HG03196 (cell line): ENCODE measurements around the gene RASA3.
"Not testable (repeated sequence)": the region's sequence is repeated elsewhere in the genome, so short reads cannot be mapped to it uniquely, and the experiment has no call there.

ENCODE experiments used
- ATAC-seq: cut with Tn5 transposase; IDR thresholded peaks from one replicate; pipeline ENCODE4 v1.9.1; 2021; ENCODE audit not compliant: unreplicated experiment

The RASA3 gene

DNA sequence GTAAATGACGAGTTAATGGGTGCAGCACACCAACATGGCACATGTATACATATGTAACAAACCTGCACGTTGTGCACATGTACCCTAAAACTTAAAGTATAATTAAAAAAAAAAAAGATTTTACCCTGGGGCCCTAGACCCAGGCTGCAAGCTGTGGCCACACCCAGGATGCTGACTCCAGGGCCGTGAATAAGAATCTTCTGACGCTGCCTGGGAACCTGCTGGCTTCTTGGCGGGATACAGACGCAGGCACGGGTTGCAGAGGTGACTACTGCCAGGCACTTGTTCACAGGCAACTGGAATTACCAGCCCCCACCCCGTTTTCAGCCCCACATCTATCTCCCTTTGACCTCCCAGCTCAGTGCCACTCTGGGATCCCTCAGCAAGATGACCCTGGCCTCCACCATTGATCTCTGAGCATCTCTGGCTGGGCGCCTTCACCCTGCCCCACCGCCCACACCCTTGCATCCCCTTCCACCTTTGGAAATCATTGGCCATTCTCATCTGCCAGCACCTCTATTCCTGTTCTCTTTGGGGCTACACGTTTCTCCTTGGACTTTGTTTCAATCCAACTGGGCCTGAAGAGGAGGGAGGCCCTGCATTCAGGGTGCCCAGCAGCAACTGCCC lies 25.6 kb upstream of the RASA3 start:
- ATAC-seq = no peak

DNA sequence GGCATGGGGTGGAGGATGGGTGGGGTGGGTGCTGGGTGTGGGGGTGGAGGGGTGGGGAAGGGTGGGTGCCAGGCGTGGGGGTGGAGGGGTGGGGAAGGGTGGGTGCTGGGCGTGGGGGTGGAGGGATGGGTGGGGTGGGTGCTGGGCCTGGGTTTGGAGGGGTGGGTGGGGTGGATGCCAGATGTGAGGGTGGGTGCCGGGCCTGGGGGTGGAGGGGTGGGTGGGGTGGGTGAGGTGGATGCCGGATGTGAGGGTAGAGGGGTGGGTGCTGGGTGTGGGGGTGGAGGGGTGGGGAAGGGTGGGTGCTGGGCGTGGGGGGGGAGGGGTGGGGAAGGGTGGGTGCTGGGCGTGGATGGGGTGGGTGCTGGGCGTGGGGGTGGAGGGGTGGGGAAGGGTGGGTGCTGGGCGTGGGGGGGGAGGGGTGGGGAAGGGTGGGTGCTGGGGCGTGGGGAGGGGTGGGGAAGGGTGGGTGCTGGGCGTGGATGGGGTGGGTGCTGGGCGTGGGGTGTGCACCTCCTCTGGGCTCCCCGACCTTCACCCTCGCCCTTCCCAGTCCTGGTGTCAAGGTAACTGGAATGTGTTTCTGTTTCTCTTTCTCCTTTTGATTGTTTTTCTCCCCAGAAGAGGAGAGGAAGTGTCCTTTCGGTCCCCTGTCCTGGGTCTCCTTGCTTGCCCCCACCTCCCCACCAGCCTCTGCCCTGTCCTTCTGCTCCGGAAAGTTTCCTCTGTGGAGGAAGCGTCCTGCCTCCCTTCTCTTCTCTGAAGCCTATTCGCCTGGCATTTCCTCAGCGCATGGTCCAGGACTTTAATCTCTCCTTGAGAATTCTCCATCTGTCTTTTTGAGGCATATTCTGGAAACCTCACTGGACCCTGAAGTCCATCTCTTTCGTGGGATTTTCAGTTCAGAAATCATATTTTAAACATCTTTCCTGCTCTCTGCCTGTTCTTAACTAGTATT lies 23.8 kb upstream of the RASA3 start:
- ATAC-seq = no peak

DNA sequence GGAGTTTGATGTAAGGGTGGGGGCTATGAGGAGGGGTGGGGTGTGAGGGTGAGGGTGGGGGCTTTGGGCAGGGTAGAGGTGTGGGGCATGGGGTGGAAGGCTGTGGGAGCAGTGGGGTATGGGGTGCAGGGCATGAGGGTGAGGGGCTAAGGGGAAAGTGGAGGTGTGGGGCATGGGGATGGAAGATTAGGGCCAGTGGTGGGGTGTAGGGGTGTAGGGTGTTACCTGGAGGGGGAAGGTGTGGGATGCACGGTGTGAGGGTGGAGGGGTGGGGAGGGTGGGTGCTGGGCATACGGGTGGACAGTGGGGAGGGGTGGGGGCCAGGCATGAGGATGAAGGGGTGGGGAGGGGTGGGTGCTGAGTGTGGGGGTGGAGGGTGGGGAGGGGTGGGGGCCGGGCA lies 22.9 kb upstream of the RASA3 start:
- ATAC-seq = no peak

DNA sequence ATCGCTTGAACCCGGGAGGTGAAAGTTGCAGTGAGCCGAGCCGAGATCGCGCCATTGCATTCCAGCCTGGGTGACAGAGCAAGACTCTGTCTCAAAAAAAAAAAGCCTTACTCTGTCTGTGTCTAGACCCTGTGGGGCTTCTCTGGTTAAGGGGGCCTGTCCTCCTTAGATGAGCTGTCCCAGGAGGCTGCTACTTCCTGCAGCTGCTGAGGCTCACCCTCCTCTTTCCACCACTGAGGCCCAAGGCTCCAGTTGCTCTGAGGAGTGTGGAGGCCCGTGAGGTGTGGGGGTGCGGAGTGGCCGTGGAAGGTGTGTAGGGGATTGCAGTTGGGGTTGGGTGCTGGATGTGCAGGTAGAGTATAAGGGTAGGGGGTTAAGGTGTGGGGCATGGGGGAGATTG lies 22.1 kb upstream of the RASA3 start:
- no peak for ATAC-seq

DNA sequence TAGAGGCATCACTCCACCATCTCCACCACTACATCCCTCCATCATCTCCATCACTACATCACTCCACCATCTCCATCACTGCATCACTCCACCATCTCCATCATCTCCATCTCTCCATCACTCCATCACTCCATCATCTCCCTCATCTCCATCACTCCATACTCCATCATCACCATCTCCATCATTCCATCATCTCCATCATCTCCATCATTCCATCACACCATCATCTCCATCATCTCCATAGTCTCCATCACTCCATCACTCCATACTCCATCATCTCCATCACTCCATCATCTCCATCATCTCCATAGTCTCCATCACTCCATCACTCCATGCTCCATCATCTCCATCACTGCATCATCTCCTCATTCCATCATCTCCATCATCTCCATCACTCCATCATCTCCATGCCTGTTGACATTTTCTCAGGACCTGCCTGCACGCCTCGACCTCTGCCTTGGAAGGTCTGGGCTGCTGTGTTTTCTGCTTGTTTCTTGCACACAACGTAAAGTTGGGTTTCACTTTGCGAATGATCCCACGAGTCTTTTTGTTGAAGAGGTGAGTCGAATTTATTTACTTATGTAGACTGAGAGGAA lies 21.2 kb upstream of the RASA3 start:
- ATAC-seq = no peak

DNA sequence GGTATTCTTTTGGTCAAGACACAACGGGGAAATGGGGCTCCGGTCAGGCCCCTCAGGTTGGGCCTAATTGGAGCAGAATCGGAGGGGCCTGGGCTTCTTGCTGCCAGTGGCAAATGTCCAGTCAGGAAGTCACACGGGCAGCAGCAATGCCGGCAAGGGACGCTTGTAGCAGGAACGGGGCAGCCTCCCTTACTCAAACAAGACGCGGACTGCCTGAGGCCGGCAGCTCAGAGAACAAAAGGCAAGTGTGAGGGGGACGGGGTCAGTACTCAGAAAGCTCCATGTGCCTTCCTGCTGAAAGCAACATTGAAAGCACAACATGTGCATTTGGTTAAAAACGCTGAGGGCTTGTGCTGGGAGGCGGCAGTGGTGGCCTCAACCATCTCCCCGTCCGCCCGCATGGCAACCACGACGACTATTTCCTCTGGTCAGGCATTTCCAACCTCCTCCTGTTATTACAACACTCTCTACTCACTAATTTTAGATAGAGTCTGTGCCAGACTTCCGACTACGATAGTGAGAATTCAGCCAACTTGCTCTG lies 20.5 kb upstream of the RASA3 start:
- no peak for ATAC-seq

DNA sequence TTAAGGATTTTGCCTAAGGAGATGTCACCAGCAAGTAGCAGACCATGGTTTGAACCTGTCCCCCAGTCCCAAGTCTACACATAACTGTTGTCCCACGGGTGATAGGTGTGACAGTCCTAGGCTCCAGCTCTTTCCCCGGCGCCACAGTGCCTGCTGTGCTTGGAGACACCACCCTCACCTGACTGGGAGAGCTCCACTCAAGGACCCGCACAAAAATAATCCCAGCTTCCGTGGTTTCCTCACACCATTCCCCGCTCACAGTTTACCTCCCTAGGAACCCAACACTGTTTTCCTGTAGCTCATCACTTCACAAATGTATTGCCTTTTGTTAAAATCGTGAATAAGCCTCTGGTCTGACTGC lies 19.8 kb upstream of the RASA3 start:
- ATAC-seq = no peak

DNA sequence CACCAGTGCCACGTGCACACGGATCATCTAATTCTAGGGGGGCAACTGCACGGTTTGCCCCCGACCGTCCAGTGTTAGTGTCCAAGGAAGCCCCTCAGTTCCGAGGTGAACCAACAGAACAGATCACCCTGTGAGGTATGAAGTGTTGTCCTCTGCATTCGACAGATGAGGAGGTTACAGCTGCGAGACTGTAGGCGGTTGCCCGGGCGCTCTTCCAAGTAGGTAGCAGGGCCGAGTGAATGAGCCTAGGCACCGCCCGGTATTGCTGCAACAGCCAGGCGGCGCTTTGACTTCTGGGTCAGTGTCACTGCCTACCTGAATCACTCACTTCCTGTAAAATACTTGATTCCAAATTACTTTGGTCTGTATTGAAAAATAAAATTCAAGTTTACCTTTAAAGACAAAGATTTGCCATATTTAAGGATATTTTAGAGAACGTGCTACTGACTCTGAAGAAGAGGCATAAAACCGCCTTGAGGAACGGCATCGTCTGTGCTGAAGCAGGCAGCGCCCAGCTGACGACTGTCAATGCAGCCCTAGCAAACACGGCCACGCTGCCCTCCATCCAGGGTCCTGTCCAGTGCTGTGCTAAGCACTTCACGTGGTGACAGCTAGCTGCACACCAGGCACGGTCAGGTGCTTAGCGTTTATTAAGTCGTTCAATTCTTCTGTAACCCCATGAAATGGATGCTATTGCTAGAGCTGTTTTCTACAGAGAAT lies 19.3 kb upstream of the RASA3 start:
- ATAC-seq = no peak

DNA sequence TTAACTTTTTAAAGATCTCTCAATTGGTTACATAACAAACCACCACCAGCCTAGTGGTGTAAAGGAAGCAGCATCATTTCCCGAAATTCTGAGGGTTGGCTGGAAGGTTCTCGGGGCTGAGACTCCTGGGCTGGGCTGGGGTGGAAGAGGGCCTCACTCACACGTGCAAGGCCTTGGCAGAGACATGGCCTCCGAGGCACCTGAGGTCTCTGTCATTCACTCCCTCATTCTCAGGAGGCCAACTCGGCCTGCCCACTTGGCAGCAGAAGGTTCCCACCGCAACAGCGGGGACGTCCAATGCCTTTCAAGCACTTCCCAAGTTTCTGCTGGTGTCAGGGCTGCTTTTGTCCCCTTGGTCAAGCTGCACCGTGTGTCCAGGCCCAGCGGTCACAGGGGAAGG lies 18.6 kb upstream of the RASA3 start:
- ATAC-seq = no peak

DNA sequence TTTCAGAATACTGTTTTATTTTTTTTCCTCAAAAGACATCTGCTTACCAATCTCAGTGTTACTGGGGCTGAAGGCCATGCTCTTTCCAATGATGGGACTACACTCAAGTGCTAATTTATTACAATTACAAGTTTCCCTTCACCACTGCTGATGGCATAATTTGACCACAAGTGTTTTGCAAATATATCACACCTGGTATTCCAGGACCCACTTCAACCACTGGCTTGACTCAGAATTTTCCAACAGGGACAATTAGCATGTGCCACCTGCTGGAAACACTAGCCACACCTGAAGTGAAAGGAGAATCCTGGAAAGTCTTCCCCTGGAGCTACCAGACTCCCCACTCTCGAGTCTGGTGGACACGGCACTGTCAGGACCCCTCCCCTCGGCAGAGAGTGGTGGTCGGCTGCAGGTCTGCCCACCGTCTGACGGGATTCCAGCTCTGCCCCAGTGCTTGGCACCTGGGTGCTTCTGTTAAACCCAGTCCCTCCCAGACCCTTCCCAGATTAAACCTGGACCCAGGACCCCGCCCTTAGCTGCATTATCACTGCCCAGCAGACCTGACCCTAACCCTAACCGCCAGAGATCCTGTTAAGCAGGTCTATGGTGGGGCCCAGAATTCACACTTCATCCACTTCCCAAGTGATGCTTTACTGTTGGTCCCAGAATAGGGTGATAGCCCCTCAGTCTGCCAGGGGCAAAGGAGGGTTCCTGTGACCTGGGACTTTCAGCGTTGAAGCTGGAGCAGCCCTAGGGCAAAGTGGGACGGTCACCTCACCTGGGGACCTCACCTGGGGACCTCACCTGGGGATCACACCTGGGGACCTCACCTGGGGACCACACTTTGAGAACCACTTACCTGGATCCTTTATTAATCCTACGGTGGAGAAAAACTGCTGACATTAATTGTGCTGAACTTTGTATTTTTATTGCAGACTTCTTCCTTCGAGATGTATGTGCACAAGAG lies 17.6 kb upstream of the RASA3 start:
- no peak for ATAC-seq

DNA sequence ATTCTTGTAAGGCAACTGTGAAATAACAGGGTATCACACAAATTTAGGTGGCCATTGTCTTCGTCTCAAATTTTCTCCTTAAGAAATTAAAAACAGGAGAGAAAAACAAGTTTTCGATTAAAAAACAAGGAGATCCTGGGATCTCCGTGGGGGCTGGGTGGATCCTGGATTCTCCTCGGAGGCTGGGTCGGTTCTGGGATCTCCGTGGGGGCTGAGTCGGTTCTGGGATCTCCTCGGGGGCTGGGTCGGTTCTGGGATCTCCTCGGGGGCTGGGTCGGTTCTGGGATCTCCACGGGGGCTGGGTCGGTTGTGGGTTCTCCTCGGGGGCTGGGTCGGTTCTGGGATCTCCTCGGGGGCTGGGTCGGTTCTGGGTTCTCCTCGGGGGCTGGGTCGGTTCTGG lies 16.5 kb upstream of the RASA3 start:
- not testable (repeated sequence) for ATAC-seq

DNA sequence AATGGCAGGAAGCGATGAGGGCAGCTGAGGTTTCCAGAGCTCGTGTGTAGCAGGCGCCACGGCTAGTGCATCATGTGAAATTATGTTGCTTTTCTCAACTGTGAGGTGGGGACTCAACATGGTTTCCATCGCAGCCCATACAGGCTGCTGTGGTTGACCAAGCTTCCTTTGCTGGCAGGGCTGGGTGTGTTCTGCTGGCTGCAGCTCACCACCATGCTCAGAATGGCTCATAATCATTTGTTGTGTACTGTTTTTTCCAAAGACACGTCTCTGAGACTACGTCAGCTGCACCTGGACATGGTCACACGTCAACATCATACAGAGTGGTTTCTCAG lies 16.1 kb upstream of the RASA3 start:
- peak; percentile 68 for ATAC-seq

DNA sequence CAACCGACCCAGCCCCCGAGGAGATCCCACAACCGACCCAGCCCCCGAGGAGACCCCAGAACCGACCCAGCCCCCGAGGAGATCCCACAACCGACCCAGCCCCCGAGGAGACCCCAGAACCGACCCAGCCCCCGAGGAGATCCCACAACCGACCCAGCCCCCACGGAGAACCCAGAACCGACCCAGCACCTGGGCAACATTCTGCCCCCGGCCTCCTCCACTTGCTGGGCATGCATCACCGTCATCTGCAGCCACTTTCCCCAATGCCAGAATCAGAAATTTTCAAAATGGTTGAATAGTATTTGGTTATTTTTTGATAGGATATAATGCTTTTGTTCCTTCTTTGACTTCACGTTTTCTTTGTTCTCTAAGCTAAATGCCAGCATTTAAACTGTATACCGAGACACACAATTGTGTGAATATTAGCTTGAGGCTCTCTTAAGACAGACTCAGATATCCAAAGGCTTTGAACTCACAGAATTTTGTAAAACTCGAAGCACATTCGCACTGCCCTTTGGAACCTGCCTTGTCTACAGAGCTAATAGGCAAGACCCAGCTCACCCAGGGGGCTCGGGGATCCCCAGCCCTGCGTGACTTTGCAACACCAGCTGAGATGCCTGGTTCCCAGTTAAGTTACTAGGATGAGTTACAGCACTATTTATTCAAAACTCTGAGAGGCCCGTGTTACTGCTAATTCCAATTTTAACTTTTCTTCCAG lies 15.5 kb upstream of the RASA3 start:
- ATAC-seq = peak; percentile 8

DNA sequence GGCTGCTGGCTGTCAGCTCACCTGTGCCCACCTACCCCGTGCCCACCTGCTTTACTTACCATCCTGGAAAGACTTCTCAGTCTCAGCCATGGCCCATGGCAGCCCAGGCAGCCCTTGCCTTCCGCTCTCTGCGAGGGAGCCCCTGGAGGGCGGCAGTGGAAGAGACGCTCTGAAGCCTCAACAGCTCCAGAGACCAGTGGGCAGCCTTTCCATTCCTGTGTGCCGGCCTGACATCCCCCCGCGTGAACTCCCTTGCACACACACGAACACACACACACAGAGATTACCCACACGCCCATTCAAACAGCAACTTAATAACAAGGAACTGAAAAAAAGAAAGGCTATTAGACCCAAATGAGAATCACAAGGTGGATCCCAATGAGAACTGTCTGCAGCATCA lies 14.2 kb upstream of the RASA3 start:
- no peak for ATAC-seq

DNA sequence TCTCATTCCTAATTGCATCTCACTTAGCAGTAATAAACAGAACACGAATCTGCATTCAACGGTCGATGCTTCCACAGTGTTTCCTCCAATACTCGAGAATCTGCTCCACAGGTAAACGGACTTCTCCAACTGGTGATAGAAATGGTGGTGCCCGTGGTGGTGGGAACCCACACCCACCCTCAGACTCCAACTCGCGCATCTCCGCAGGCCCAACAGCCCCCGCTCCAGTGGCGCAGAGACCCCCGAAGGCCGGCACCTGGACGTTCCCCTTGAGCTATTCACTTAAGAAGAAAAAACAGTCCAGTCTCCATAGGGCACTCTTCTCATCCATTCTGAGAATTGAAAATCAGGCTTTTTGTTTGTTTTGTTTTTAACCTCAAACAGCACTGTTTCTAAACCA lies 13.8 kb upstream of the RASA3 start:
- no peak for ATAC-seq

DNA sequence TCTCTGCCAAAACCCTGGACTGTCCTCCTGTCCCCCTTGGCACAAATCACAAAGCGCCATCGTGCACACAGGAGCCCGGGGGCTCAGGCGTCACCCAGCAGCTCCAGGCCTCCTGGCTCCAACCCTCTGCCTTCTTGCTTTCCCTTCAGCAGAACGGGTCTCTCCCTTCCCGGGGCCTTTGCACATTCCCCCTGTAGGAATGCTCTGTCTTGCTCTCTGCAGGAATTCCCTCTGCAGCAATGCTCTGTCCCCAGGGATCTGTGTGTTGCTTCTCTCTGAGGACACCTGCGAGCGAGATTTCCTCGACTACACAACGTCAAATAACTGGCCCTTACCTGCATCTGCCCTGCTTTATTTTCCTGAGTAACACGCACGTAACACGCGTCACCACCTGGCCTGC lies 13.3 kb upstream of the RASA3 start:
- no peak for ATAC-seq

DNA sequence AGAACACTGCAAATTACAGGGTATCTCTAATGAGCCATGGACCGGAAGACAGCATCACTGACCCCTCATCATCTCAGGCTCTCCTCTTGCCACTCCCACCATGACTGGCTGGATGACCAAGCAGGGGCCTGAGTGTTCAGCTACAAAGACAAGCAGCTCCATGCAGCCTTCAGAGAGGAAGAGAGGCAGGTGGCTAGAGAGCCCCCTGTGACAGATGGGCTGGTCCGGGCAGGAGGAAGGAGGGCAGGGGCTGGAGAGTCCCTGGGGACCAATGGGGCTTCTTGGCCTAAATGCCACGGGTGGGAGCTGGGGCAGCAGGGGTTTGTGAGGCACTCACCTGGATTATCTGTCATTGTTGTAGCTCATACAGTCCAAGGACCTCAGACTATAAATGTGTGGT lies 12.8 kb upstream of the RASA3 start:
- no peak for ATAC-seq

DNA sequence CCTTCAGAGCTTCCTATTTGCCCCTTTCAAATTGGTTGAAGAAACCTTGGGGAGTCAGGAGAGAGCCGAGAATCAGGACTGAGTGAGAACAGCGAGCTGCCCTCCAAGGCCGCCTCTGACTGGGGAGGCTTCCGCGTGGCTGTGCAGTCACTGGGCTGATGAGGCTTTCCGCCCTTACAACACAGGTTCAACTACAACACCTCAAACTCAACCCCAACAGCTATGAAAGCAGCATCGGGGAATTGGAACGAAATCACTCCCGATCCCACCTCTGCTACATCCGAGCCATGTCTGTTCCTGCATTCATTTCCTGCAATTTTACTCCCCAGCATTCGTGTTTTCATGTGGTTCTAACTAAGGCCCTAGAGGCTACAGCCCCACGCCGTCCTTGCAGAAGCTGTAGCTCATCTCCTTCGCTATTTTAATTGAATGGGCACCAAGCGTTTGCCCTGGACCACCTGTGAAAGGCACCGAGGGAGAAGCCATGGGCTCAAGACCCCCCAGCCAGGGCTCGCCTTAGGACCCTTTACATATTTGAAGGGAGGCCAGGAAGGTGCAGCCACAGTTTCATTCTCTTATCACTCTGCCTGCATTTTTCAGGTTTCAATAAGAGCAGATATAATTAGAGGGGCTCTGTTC lies 12.3 kb upstream of the RASA3 start:
- ATAC-seq = no peak
